ENCODE data around the gene FAM168A.

Gene FAM168A

DNA sequence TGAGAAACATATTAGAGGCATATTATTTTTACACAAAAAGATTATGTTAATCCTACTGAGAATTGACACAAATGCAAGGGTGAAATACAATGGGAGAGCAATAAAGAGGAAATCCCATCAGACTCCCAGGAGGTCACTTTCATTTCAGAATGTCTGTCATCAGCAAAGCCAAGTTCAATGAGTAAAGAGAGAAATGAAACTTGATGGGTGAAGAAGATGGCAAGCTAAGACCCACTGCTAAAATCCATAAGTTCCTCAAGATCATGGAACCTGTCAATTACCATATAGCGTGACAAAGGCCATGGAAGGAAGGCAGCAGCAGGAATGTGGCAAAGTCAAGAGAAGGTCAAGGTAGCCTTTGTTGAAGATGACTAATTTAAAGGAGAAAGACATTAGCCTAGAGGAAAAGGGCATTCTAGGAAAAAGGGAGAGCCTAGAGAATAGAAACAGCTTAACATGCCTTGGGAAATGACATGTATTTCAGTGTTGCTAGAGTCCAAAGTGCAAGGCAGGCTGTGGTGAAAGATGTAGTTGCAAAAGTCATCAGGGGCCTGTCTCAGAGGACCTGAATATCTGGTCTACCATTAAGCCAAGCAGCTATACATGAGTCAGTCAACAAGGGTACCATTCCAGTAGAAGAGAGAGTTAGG, 43.1 kb downstream of the FAM168A start:
- DNase-seq, result no peak

DNA sequence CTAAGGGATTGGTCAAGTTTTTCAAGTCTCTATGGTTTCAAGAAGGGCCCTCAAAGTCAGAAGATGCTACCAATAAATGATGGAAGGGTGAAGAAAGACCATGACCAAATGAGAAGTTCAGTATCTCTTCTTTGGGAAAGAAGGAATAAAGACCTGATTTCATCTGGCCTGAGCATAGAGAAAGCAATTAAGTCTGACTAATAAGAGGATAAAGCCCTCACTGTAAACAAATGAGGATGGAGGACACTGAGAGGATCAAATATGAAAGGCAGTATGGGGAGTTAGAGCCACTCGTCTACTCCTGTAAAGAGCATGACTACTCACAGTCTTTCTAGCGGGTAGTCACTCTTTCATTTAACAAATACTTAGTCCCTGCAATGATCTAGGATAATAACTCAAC, 44.6 kb downstream of the FAM168A start:
- DNase-seq, result no peak

DNA sequence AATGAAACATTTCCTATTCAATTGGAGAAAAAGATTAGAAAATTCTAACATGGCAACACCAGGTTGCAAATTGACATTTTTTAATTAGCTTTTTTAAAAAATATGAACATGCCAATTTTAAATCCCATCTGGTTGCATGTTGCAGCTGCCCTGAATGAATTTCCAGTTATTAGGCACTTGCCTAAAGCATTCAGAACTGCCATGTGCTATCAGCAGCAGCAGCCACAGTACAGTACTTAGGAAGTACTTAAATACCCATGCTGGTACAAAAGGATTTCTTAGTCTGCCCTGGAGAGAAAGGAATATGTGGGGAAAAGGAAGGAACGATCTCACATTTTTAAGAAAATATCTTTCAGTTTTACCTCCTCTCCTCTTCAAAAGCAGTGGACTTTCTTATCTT, 46.2 kb downstream of the FAM168A start:
- DNase-seq, result no peak

DNA sequence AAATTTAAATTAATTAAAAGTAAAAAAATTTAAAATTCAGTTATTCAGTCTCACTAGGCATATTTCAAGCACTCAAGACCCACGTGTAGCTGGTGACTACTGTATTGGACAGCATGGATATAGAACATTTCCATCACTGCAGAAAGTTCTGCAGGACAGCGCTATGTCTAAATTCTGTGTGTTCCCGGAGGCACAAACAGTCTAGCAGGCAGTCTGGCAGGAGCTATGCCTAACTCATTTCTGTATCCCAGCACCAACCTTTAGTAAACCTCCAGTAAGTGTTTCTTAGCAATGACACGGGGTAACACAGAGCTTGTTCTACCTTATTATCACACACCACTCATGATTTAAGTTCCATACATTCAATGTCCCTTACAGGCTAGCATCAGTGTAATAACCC, 48.5 kb downstream of the FAM168A start:
- no peak for DNase-seq

DNA sequence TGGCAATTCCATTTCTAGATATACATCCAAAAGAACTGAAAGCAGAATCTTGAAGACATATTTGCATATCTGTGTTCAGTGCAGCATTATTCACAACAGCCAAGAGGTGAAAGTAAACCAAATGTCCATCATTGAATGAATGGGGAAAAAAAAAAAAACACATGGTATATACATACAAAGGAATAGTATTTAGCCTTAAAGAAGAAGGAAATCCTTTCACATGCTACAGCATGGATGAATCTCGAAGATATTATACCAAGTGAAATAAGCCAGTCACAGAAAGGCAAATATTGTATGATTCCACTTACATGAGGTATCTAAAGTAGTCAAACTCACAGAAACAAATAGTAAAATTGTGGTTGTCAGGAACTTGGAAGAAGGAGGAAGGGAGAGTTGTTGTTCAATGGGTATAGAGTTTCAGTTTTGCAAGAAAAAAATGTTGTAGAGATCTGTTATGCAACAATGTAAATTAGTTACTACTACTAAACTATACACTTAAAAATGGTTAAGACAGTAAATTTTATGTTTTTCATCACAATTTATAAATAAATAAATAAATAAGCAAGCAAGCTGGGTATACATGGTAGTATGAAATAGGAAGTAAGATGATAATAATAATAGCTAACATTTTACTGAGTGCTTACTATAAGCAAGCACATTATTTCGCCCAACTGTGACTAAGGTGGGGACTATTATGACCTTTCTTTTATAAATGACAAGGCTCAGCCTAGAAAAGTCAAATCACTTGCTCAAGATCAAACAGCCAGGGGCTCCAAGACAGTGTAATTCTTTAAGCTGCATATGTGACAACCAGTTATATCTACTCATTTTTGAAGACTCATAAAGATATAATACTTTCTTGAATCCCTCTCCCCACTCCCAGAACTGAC, 50.0 kb downstream of the FAM168A start:
- no peak for DNase-seq

DNA sequence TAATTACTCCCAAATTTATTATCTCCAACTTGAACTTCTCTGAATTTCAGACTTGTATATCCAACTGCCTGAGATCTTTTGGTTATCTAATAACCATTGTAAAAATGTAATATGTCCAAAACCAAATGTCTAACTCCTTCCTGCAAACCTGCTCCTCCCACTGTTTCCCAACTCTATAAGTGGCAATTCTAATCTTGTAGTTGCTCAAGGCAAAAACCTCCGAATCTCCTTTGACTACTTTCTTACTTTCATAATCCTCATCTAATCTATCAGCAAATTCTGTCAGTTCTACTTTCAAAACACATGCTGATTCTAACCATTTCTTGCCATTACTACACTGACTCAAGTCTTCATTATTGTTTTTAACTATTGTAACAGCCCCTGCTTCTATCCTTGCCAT, 55.7 kb downstream of the FAM168A start:
- DNase-seq, result no peak

DNA sequence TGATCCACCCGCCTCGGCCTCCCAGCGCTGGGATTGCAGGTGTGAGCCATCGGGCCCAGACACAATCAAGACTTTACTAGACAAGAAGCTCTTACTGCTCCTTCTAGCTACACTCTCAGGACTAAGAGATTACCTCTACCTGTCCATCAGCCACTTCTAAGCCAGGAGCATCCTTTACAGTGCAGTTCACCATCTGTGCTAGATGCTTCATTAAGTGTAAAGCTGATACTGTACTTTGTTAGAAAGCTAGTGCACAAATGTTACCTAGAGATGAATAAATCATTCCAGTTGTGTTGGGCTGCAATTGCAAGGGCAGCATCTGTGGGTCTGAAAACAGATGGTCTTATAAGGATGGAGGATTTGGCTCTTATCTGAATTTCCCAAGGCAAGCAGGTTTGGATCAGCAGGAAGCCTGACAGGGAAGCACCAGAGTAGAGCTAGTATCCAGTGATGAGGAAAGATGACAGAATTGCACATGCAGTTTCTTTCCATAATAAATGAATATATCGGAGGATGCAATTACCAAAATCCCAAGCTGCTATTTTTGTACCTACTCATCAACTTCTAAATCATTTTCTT, 58.3 kb downstream of the FAM168A start:
- no peak for DNase-seq

DNA sequence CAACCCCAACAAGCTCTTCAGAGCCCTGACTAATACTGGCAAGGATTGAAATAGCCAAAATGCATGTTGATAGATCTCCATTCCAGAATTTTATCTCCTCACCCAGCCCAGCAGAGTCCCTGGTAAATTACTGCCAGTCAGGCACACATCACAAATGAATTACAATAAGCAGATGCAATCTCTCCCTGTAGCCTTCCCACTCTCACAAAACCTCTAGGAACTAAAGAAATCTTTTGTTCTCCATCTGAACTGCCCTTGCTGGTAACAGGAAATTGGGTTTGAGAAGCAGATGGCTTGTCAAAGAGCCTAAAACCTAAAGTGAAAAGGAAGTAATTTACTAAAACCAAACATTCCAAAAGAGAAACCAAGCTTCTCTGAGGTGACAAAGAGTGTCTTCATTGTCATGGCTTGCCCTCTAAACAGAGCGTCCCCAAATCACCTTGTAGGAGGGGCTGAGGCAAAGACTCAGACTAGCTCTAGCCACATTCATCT, 59.5 kb downstream of the FAM168A start:
- DNase-seq, result peak; percentile 23

DNA sequence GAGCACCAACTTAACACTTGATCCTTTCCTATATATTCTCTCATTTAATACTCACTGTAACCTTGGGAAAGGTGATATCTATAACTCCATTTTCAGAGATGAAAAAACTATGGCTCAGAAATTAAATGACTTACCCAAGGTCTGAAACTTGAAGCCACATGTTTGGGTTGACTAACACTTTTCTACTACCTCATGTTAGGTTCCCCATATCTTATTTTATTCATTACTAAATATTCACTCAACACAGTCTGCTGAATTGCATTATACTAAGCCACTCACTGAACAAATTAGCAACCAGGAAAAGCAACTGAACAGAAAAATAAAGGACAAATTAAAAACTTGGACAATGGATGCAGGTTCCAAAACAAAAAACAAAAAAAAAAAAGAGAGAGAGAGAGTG, 59.9 kb downstream of the FAM168A start:
- no peak for DNase-seq

DNA sequence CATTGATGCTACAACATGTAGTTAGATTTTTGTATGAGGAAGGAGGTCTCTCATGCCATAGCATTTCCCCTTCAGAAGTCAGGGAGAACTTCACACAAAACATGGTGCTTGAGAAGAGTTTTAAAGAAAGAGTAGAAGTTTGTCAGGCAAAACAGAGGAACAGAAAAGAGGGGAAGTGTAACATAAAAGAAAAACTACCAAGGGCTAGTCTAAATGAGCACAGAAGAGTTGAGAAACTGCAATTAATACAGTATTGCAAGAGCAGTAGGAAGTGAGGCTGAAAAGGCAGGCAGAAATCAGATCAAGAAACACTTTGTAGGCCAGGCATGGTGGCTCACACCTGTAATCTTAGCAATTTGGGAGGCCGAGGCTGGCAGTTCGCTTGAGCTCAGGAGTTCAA, 61.0 kb downstream of the FAM168A start:
- no peak for DNase-seq

DNA sequence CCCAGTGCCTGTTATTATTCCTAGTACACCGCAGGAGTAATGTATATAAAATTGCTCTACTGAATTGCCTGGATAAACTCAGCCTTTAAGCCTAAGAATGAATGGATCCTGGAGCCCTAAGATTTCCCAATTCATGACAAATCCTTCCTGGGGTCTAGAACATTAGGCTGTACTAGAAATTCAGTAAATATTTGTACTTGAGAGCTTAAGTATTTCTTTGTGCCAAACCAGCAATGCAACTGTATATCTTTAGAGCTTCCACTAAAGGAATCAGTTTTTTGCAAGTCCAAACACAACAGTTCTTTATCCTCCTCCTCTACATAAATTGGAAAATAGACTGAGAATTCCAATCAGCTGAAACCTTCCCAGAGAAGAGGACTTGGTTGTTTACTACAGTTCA, 65.6 kb downstream of the FAM168A start:
- no peak for DNase-seq

DNA sequence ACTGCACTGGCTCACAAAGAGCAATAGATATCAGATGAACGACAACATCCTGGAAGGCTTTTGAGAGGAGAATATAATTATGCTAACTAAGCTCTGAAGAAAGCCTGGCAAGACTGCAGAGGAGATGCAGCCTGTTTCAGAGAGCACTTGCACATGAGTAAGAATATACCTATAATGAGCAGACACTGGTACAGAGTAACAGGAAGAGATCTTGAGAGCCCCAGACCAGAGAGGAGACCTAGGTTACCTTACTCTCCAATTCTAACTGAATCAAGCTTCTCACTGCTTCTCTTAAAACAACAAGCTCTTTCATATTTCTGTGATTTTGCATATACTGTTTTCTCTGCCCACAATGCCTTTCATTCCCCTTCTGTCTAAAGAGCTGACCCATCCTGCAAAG, 66.5 kb downstream of the FAM168A start:
- no peak for DNase-seq

DNA sequence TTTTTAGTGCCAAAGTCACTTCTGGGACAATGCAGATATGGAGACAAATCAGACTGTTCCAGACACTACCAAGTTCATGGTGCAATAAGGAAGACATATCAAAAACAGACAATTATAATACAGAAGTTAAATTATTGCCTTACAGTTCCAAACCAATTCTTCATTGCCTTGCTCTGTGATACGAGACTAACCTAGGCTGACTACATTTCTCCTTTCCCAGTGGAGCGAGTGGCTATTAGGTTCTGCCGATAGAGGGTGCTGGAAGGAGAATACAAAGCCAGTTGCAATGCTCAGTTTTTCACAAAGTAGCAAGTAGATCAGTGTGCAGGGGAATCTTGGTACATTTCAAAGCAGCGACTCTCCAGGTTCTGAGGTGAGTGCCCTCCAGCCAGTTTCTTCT, 67.8 kb downstream of the FAM168A start:
- peak; percentile 33 for DNase-seq

DNA sequence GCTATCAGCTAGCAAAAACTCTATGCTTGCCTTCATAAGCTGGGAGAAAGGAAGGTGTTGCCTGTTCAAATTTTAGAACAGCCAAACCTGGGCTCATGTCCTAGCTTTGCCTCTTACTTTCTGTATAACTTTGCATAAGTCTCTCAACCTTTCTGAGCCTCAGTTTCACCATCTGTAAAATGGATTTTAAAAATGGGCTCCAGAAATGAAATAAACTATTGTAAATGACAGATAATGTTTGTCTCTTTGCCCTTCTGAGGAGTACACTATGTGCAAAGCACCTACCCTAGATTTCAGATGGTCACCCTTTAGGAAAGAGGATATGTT, 68.7 kb downstream of the FAM168A start:
- no peak for DNase-seq

DNA sequence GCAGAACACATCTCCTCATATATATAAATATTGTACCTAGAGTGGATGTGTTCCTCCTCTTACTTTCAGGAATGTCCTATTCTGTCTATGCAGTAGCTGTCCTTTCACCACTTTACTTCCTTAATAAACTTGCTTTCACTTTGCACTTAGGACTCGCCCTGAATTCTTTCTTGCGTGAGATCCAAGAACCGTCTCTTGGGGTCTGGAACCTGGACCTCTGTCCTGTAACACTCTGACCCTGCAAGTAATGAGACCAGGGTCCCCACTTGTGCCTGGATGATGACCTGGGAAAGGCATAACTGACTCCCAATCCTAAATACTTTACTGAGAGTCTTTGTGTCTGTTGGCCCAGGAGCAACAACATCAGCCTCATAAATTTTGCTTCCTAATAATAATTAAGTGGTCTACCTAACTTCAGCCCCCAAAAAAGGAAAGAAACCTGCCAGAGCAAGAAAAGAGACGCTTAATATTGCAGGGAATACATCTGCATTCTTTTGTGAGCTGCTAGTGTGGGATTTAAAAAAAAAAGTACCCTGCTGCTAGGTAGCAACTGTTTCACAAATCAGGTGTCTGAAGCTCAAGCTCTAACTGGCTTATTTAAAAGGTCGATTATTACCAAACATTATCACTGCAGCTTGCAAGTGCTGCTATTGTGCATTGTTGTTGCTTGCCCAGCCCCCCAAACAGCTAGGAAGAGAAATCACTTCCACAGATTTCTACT, 69.3 kb downstream of the FAM168A start:
- no peak for DNase-seq

DNA sequence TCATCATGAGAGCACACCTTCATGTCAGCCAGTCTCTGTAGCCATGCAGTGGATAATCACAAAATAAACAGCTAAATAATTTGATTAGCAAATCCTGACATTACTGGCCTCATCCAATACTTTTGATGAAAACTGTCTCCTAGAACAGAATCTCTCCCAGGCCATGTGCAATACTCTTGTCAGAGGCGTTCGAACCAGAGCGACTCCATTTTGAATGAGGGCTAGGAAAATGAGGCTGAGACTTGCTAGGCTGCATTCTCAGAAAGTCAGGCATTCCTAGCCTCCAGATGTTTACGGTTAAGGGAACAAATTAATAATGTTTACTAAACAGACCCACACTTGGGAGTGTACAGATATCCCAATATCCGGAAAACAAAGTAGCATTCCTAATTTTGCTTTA, 69.9 kb downstream of the FAM168A start:
- DNase-seq, result no peak

DNA sequence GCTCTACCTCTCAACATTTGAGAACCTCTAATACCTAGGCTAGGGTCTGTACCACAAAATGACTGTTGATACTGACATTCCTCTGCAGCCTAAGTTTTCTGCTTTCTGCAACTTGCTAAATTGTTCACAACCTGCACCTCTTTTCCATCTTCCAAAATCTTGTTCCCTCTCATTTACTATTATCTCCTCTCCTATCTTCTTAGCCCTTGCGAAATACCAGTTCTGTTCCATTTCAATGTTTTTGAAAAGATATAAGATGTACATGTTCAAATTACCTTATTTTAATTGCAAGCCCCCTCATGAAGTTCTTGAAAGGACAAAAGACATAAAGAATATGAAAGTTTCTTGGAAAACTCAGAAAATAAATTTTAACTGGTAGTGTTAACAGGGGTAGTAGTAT, 72.3 kb downstream of the FAM168A start:
- DNase-seq, result no peak

DNA sequence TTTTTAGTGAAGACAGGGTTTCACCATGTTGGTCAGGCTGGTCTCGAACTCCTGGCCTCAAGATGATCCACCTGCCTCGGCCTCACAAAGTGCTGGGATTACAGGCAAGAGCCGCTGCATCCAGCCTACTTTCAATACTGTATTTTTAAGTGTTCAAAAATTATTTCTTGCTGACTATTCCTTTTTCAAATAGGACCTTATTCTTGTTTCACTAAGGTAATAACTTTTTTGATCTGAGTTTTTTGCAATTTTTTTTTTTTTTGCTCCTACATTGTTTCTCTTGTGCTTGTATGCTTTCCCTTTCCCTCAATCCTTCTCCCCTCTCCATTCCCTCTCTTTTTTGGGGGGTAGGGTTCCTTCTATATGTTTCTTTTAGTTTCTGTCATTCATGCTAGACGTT, 73.1 kb downstream of the FAM168A start:
- no peak for DNase-seq

DNA sequence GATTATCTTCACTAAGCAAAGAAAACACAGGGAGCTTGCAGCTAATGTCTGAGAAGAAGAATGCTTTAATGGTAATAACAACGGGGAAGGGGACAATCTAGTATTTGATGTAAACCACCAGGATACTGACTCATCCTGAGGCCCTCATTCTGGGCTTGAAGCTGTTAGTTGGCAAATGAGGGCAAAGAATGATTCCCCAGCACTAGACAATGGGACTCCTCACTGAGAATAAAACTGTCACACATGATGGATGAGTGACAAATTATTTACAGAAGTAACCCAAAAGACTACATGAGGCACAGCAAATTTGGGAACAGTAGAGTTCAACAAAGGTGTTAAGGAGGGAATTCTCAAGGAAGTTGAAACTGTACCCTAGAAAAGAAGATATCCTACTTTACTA, 76.3 kb downstream of the FAM168A start:
- no peak for DNase-seq

DNA sequence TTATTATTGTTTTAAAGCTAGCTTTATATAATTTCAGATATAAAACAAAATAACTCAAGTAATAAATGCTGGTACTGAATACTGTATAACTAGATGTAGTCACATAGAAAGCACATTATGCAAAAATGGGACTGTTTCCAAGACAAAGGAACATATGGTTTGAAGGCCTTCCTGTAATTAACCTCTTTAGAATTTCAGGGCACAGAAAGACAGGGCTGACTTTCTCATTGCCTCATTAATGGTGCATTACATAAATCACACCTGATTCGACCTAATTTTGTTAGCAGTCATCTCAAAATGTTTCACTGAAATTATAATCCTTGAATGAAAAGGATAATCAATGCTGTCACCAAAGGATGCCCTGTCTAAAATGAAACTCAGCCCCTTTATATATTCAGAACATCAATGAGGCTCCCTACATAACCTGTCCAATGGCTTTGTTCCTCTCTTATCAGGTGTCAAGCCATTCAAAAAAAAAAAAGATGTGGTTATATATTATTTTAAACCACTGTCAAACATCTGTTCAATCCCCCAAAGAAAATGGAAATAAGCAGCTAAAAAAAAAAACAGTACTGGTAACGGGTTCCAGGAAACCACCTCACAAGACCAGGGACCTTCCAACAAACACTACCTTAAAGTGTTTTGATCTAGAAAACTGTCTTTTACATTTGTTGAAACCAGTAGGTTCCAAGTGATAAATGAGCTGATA, 77.4 kb downstream of the FAM168A start:
- no peak for DNase-seq

DNA sequence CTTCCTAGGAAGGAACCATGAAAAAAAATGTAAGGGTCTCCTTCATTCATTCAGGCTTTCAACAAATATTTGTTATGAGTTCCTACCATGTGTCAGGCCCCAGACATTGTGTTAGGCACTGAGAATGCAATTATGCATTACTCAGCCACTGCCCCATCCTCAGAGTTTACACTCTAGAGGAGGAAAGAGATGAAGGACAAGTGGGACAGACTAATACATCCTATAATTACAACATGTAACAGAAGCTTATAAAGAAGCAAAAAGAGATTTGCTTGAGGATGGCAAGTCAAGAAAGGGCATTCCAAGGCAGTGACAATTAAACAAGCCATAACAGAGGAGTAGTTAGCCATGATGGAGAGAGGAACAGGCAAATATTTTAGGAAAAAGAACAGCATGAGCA, 78.6 kb downstream of the FAM168A start:
- no peak for DNase-seq

DNA sequence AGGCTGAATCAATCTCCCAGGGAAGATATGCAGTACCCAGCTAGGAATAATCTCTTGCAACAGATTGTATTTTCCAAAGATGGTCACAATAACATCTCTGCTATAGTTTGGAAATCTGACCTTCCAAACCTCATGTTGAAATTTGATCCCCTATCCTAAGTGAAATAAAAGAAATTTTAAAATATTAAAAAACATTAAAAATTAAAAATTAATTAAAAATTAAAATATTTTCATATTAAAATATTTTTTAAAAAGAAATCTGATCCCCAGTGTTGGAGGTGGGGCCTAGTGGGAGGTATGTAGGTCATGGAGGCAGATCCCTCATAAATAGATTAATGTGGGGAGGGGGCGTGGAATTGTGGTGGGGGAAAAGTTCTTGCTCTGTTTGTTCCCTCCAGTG, 79.7 kb downstream of the FAM168A start:
- DNase-seq, result no peak

DNA sequence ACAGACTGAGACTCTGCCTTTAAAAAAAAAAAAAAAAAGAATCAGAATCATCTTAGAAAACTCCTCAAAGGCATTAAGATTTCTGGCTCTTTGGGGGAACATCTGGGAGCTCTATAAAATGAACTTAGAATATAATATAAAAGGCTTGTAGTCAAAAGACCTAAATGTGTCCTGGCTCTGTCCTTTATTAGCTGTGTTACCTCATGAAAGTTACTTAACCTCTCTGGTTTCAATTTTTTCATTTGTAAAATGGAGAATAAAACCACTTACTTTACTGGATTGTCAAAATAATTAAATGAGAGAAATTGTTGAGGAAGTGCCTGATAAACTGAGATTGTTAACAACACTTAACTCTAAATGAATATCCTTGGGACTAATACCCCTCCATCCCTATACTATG, 81.8 kb downstream of the FAM168A start:
- no peak for DNase-seq

Measured in RPMI8226 (cell line).